OCI-LY1 (cell line): Measurements from ENCODE around the gene JMJD4.

Source experiments
- CTCF ChIP-seq: fragments of 200-600 bp; sonication (generic), shearing (Covaris generic); IDR thresholded peaks from 2 replicates; pipeline ENCODE4 v1.5.1; 2017; ENCODE audit warnings: mild to moderate bottlenecking, antibody characterized with exemption, low read length, moderate library complexity, mixed read lengths
- EZH2 ChIP-seq: fragments of 200-600 bp; sonication (generic), shearing (Covaris generic); IDR thresholded peaks from 2 replicates; pipeline ENCODE4 v1.8.0; 2017; ENCODE audit warnings: borderline replicate concordance, mixed run types, mild to moderate bottlenecking, antibody characterized with exemption, low read length, moderate library complexity, mixed read lengths

GRCh38 chr1:227738820-227739219, 3.7 kb upstream of the JMJD4 start:
- no peak for TF ChIP-seq CTCF
- TF ChIP-seq EZH2: no peak
